ENCODE data around the gene FAM204A.

Gene FAM204A

DNA sequence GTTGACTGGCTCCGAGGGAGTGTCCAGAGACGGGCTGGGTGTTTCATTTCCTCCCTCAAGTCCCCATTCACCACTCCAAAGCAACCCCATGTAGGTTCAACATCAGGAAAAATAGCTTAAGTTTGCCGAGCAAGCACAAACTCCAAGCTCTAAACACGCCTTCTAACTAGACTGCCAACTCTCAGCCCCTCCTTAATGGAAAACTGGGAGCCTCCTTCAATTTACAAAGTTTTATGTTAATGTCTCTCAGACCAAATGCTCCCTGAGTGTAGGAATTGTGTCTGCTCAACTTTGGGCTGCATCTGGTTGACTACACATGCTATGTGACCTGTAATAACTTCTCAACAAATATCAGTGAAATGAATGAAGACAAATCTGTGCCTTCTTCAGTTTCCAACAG lies 87.5 kb downstream of the FAM204A start:
- no peak for DNase-seq (ENCODE audit: extremely low read depth in 1 of 2, low read depth in 1 of 2)

DNA sequence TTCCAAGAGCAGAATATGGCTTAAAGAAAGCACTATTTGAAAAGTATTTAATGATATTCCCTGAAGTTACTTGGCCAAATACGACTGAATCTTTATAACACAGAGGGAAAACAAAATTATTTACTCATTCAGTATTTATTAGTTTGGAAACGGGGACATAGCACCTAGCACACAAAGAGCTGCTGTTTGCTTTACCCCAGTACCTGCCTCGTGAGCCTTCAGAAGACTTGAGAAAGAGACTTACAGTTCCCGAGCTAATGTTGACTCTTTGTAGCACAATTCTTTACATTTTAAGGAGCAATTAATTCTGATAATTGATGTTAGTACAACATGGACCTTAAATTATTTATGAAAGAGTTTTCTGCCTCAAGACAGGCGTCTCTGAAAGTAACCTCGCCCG lies 88.7 kb downstream of the FAM204A start:
- DNase-seq (ENCODE audit: extremely low read depth in 1 of 2, low read depth in 1 of 2) = no peak

DNA sequence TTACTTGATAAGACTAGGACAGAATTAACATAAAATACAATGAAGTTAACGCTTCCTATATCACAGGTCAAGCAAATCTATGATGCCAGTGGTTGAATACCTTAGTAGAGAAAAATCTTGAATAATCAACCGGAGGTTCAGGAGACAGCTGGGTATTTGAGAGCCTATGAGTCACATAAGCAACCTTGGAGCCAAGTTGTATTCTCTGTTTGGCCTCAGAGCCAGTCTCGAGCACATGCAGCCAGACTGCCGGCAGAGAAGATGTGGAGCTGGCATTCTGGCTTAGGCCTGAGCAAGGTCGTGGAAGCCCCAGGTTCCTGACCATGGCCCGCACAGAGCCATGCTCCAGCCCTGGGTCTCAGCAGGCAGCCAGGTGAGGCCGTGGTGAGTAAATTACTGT lies 90.3 kb downstream of the FAM204A start:
- no peak for DNase-seq (ENCODE audit: extremely low read depth in 1 of 2, low read depth in 1 of 2)

DNA sequence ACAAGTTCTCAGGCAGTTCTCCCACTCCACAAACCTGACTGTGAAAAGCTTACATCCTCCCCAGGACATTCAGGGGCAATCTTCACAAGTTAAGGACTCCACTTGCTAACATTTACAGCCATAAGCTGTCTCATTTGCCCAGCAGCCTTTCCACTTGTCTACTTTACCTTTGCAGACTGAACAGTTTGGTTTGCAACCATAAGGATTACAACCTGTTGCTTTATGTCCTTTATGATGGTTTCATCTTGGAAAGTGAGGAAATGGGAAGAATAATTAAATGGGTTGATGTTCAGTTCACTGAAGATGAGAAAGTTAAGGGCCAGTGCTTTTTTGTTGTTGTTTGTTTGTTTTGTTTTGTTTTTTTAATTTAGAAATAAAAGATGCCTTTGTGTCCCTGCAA lies 92.4 kb downstream of the FAM204A start:
- no peak for DNase-seq (ENCODE audit: extremely low read depth in 1 of 2, low read depth in 1 of 2)

All from stimulated activated CD8-positive, alpha-beta memory T cell treated with anti-CD3 and anti-CD28 coated beads, Interleukin-7, amount 100 ng/mL, for 48 hours (primary cell).